H7 (cell line): ENCODE measurements around the gene ACAP2. TPM values are rescaled to one million over a fixed set of nuclear protein-coding genes. Genes with fewer than 3 reads are reported as not detected.

Source experiments
- DNase-seq: peaks from one replicate; pipeline ENCODE4 v3.0.0; 2012
- H3K27me3 ChIP-seq: 2 replicates; pipeline ENCODE4 v1.6.0; 2011; ENCODE audit warnings: mild to moderate bottlenecking, low read length; ENCODE audit not compliant: control insufficient read depth, insufficient read depth
- H3K36me3 ChIP-seq: replicated peaks from 2 replicates; pipeline ENCODE4 v1.5.1; 2011; ENCODE audit warnings: low read length; ENCODE audit not compliant: control insufficient read depth, insufficient read depth
- H3K4me3 ChIP-seq: 2 replicates; pipeline ENCODE4 v1.5.1; 2011; ENCODE audit warnings: low read depth, mild to moderate bottlenecking, control low read depth, low read length, moderate library complexity; ENCODE audit not compliant: insufficient read depth
- total RNA-seq: library from RNA; depleted of rRNA; stranded (reverse); fragments of >200 nt; shearing (Covaris generic); gene quantifications from 2 replicates; pipeline ENCODE4 v1.2.3, GENCODE V29; 2014

ACAP2 gene
- total RNA-seq, 1 experiment from 2014 or later: 27.5 TPM

DNA sequence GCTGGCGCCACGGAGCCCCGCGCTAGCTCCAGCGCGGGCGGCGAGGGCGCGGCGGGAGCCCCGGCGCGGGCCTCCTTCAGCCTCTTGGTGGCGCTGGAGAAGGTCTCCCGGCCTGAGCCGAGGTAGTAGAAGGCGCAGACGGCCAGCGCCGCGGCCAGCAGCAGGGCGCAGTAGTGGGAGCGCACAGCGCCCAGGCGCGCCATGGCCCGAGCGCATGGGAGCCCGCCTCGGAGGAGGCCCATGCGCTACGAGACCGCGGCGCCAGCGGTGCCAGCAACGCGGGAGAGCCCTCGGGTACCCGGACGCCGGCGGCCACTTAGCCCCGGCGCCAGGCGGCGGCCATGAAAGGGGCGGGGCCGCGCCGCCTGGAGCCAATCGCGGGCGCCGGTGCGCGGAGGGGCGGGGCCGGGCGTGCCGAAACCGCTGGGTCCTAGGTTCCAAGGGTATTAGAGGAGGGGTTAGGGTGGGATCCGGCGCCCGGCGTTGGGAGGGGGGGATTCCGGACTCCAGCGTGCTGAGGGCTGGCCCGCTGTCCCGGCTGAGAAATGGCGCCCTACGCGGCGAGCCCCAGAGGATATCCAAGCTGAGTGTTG, 171.9 kb downstream of the ACAP2 start, which contains the start of gene XXYLT1:
XXYLT1 (minus strand) TSS at position 343 of the 593 bp plus-strand sequence; CDS start at position 242, 101 bp downstream.
- Histone ChIP-seq H3K27me3 (no peaks in the 10 kb centered on the region), H3K4me3 (peak within 1 kb of the TSS; percentile 94), H3K36me3 (peaks cover 4% of the 10 kb centered on the region)
- DNase-seq: peak; percentile 96

DNA sequence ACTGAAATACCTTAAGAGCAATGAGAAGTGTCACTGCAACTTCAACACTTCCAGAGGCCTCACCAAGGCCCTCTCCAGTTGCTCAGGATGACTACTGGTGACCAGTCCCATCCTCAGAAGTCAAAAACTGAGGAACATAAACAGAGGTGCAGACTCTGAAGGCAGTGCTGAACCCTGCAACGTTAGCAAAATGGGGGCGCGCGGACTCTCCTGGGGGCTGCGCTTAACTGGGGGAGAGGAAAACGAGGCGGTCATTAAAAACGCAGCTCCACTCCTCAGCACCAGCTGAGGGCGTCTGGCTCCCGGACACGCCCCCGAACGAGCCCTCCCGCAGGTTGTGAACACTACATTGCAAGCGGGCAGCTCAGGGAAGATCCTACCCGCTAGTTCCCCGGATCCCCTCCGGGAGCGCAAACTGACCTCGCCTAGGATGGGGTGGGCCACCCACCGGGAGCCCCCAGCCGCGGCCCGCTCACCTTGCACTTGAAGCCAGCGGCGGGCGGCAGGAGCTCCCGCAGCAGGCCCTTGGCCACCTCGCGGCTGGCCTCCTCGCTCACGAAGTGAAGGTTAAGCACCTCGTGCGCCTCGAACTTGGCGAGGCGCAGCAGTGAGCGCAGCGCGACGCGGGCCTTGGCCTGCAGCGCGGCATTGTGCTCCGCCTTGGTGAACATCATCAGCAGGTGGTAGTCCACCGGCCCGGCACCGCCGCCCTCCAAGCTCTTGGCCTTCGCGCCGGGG, 172.6 kb downstream of the ACAP2 start:
- Histone ChIP-seq H3K4me3 (peak overlapping the region; percentile 94), H3K36me3 (peaks cover 4% of the 10 kb centered on the region), H3K27me3 (no peaks in the 10 kb centered on the region)
- DNase-seq: peak; percentile 81

DNA sequence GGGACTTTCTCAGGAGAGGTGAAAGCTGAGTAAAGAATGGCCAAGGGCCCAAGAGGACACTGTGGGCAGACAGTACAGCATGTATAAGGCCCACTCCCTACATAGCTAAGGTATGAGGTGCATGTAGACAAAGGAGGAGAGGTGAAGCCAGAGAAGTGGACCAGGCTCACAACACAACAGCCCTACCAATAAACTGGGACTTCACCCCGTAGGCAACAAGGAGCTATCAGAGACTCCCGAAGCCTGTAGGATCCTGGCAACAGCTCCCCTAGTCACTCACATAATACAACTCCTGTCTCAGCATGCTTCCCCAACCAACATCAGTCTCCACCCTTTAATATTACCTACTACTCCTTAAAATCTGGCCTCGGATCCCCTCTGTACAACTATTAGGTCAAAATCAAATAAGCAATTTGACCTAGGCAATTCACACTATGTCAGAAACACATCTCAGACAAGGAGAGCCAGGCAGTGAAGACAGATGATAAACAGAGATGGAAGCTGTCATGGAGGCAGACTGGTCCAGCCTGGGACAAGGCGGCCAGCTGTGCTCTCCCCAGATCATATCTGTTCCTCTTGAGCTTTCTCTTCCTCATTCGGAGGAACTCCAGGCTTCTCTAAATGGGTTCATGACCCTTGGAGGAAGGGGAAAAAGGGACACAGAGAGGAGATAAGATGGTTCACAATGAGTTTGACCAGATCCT, 173.3 kb downstream of the ACAP2 start:
- Histone ChIP-seq H3K36me3 (peaks cover 4% of the 10 kb centered on the region), H3K27me3 (no peaks in the 10 kb centered on the region), H3K4me3 (peak overlapping the region; percentile 94)
- no peak for DNase-seq

GRCh38 chr3:195268576-195269309, 174.1 kb downstream of the ACAP2 start:
- H3K4me3 ChIP-seq: no peak overlapping the region
- H3K36me3 ChIP-seq: peaks cover 4% of the 10 kb centered on the region
- DNase-seq: no peak

GRCh38 chr3:195267096-195267495, 175.7 kb downstream of the ACAP2 start:
- no peak for DNase-seq
- no peak overlapping the region for H3K4me3 ChIP-seq
- H3K36me3 ChIP-seq: peaks cover 4% of the 10 kb centered on the region
- no peaks in the 10 kb centered on the region for H3K27me3 ChIP-seq

More at GRCh38 chr3:195268576-195269309, 174.1 kb downstream of the ACAP2 start:
- H3K27me3 ChIP-seq: no peaks in the 10 kb centered on the region

- no peak overlapping the region for H3K4me3 ChIP-seq
- H3K36me3 ChIP-seq: peaks cover 4% of the 10 kb centered on the region
- no peaks in the 10 kb centered on the region for H3K27me3 ChIP-seq
- no peak for DNase-seq
Observed at GRCh38 chr3:195266428-195266827, 176.4 kb downstream of the ACAP2 start.

GRCh38 chr3:195265363-195265976, 177.3 kb downstream of the ACAP2 start:
- DNase-seq: no peak
- no peaks in the 10 kb centered on the region for H3K27me3 ChIP-seq

GRCh38 chr3:195263925-195264600, 178.8 kb downstream of the ACAP2 start:
- DNase-seq: no peak

More at GRCh38 chr3:195265363-195265976, 177.3 kb downstream of the ACAP2 start:
- Histone ChIP-seq H3K36me3 (peaks cover 4% of the 10 kb centered on the region), H3K4me3 (no peak overlapping the region)

DNA sequence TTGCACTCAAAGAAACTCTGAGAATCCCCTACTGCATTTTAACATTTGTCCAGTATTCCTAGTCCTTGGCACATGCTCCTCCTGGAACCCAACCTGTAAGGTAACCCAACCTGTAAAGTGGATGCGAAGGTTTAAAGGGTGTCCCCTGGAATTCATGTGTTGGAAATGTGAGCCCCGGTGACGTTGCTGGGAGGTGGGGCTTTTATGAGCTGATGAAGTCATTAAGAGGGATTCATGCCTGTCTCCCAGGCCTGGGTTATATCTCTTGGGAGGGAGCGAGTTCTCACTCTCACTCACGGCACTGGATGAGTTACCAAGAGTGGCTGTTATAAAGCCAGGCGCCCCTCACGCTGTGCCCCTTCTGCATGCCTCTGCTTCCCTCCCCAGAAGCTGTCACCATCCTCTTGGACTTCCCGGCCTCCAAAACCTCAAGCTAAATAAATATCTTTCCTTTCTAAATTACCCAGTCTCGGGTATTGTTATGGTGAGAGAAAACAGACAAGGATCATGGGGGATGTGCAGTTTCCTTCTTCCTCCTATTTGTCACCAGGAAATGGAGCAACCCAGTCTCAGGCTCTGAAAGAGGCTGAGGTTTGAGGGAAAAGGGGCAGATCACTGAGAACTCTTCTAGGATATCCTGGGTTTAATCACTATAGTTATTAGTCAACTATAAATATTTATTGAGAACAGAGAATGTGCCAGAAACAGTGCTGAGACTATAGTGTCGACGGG, 179.5 kb downstream of the ACAP2 start:
- peaks cover 2% of the 10 kb centered on the region for H3K36me3 ChIP-seq
- no peaks in the 10 kb centered on the region for H3K27me3 ChIP-seq
- DNase-seq: no peak
- H3K4me3 ChIP-seq: no peak overlapping the region

More at GRCh38 chr3:195263925-195264600, 178.8 kb downstream of the ACAP2 start:
- Histone ChIP-seq H3K36me3 (peaks cover 2% of the 10 kb centered on the region), H3K27me3 (no peaks in the 10 kb centered on the region), H3K4me3 (no peak overlapping the region)

DNA sequence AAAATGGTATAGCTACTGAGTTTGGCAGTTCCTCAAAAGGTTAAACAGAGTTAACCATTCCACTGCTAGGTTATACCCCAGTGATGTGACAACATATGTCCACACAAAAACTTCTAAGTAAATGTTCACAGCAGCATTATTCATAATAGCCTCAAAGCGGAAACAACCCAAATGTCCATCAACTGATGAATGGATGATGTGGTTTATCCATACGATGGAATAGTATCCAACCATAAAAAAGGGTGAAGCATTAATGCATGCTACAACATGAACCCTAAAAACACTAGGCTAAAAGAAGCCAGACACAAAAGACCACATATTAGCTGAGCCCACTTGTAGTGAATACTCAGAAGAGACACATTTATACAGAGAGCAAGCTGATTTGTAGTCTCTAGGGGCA, 180.9 kb downstream of the ACAP2 start:
- H3K4me3 ChIP-seq: no peak overlapping the region
- no peaks in the 10 kb centered on the region for H3K27me3 ChIP-seq
- no peak for DNase-seq
- H3K36me3 ChIP-seq: no peaks in the 10 kb centered on the region; the same call in 1 of the 2 replicates

DNA sequence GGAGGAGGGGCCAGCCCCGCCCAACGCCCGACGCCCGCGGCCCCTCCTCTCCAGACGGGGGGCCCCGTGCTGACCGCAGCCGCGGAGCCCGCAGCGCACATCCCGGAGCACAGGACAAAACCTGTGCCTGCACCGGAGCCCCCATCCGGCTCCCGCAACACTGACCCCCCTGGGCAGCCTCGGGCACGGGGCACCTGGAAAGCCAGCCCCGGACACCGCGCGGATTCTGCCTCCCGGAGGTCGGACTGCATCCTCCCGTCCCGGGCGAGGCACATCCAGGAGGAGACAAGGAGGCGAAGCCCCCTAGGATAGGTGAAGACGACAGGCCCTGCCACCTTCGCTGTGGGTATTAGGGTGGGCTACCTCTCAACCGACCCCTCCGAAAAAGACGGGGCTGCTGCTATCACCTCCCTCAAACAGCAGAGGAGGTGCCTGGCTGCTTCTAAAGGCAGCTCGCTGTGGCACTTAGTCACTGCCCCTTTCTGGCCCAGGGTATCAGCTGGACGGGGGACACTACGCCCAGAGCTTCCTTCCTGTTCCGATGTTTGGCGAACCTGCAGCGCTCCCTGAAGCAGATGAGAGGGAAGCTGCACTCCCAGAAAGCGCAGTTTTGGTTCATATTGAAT, 182.4 kb downstream of the ACAP2 start:
- Histone ChIP-seq H3K36me3 (no peaks in the 10 kb centered on the region; the same call in 1 of the 2 replicates), H3K4me3 (peak overlapping the region; percentile 68), H3K27me3 (no peaks in the 10 kb centered on the region)
- peak; percentile 85 for DNase-seq

- H3K4me3 ChIP-seq: peak overlapping the region; percentile 48
- DNase-seq: peak; percentile 99
- no peaks in the 10 kb centered on the region for H3K27me3 ChIP-seq
- no peaks in the 10 kb centered on the region; the same call in 1 of the 2 replicates for H3K36me3 ChIP-seq
Observed at GRCh38 chr3:195259475-195260279, 183.1 kb downstream of the ACAP2 start.
